Measurements from ENCODE around the gene PRDM7. TPM values are rescaled to one million over a fixed set of nuclear protein-coding genes. Genes with fewer than 3 reads are reported as not detected.

The PRDM7 gene
- total RNA-seq, 1 donor: not detected

DNA sequence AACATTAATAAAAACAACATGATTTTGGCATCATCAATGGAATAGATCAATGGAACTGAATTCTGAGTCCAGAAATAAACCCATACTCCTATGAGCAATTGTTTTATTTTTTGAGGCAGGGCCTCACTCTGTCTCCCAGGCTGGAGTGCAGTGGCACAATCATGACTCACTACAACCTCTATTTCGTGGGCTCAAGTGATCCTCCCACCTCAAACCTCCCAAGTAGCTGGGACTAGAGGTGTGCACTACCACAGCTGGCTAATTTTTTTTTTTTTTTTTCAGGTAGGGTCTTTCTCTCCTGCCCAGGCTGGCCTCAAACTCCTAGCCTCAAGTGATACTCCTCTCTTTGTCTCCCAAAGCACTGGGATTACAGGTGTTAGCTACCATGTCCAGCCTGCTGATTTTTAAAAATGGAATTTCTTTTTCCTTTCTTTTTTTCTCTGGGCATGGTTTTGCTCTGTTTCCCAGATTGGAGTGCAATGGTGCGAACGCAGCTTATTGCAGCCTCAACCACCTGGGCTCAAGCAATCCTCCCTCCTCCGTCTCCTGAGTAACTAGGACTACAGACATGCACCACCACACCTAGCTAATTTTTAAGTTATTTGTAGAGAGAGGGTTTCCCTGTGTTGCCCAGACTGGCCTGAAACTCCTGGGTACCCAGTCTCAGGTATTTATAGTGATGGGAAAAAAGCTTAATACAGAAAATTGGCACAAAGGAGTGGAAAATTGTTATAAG, 7.3 kb upstream of the PRDM7 start:
- DNase-seq (ENCODE audit: insufficient read length, low spot score, missing footprints): no peak
- Histone ChIP-seq H3K4me1 (ENCODE audit: insufficient read depth, low read length) (no peaks in the 10 kb centered on the region), H2AFZ (ENCODE audit: low read length) (no peak overlapping the region), H3K79me2 (ENCODE audit: insufficient read depth, low read length) (no peaks in the 10 kb centered on the region), H3K9me3 (ENCODE audit: low read depth, low read length) (no peaks in the 10 kb centered on the region), H3K36me3 (ENCODE audit: insufficient read depth, low read length) (no peaks in the 10 kb centered on the region), H3K4me3 (ENCODE audit: insufficient read depth, low read length) (no peak overlapping the region), H3K4me2 (ENCODE audit: insufficient read depth, low read length) (no peak overlapping the region), H3K27ac (ENCODE audit: low read depth, low read length) (no peak overlapping the region), H4K20me1 (ENCODE audit: insufficient read depth, low read length) (no peaks in the 10 kb centered on the region), H3K27me3 (ENCODE audit: insufficient read depth, low read length) (no peaks in the 10 kb centered on the region)
- TF ChIP-seq, protein P1, sequence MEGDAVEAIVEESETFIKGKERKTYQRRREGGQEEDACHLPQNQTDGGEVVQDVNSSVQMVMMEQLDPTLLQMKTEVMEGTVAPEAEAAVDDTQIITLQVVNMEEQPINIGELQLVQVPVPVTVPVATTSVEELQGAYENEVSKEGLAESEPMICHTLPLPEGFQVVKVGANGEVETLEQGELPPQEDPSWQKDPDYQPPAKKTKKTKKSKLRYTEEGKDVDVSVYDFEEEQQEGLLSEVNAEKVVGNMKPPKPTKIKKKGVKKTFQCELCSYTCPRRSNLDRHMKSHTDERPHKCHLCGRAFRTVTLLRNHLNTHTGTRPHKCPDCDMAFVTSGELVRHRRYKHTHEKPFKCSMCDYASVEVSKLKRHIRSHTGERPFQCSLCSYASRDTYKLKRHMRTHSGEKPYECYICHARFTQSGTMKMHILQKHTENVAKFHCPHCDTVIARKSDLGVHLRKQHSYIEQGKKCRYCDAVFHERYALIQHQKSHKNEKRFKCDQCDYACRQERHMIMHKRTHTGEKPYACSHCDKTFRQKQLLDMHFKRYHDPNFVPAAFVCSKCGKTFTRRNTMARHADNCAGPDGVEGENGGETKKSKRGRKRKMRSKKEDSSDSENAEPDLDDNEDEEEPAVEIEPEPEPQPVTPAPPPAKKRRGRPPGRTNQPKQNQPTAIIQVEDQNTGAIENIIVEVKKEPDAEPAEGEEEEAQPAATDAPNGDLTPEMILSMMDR (IDR thresholded peaks at IDR 0.05; ENCODE audit: extremely low read depth, low read depth, low read length): no peak

DNA sequence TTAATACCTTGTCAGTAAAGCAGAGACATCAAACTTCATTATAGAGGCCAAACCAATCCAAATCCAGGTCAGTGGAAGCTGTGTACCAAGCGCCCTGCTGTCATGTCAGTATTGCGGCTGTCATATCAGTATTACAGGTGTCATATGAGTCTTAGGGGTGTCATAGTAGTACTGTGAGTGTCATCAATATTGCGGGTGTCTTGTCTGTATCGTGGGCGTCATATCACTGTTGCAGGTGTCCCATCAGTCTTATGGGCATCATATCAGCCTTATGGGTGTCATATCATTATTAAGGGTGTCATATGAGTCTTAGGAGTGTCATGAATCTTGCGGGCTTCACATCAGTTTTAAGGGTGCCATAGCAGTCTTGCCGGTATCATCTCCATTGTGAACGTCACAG, 6.0 kb upstream of the PRDM7 start:
- no peaks in the 10 kb centered on the region for H3K9me3 ChIP-seq (ENCODE audit: low read depth, low read length)
- no peaks in the 10 kb centered on the region for H3K36me3 ChIP-seq (ENCODE audit: insufficient read depth, low read length)

DNA sequence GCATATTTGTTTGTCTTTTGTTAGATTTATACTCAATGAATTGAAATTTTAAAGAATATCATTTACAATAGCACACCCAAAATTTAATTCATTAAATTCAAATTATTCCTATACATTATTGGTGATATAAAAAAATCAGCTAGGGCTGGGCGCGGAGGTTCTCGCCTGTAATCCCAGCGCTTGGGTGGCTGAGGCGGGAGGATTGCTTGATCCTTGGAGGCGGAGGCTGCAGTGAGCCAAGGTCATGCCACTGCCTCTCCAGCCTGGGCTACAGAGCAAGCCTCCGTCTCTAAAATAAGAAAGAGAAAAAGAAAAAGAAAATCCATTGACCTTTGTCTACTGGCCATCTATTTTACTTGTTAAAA, 4.5 kb upstream of the PRDM7 start:
- Histone ChIP-seq H3K9me3 (ENCODE audit: low read depth, low read length) (no peaks in the 10 kb centered on the region), H3K79me2 (ENCODE audit: insufficient read depth, low read length) (no peaks in the 10 kb centered on the region), H3K4me2 (ENCODE audit: insufficient read depth, low read length) (no peak overlapping the region), H4K20me1 (ENCODE audit: insufficient read depth, low read length) (no peaks in the 10 kb centered on the region), H3K4me1 (ENCODE audit: insufficient read depth, low read length) (no peaks in the 10 kb centered on the region), H3K27ac (ENCODE audit: low read depth, low read length) (no peak overlapping the region), H2AFZ (ENCODE audit: low read length) (no peak overlapping the region), H3K4me3 (ENCODE audit: insufficient read depth, low read length) (no peak overlapping the region), H3K36me3 (ENCODE audit: insufficient read depth, low read length) (no peaks in the 10 kb centered on the region), H3K27me3 (ENCODE audit: insufficient read depth, low read length) (peaks cover 4% of the 10 kb centered on the region)
- no peak for DNase-seq (ENCODE audit: insufficient read length, low spot score, missing footprints)
- TF ChIP-seq, protein P1 (IDR thresholded peaks at IDR 0.05; ENCODE audit: extremely low read depth, low read depth, low read length): no peak

More for the DNA sequence above, 6.0 kb upstream of the PRDM7 start:
- no peak for DNase-seq (ENCODE audit: insufficient read length, low spot score, missing footprints)
- Histone ChIP-seq H3K4me3 (ENCODE audit: insufficient read depth, low read length) (no peak overlapping the region), H4K20me1 (ENCODE audit: insufficient read depth, low read length) (no peaks in the 10 kb centered on the region), H3K27me3 (ENCODE audit: insufficient read depth, low read length) (no peaks in the 10 kb centered on the region), H3K27ac (ENCODE audit: low read depth, low read length) (no peak overlapping the region), H2AFZ (ENCODE audit: low read length) (no peak overlapping the region), H3K79me2 (ENCODE audit: insufficient read depth, low read length) (no peaks in the 10 kb centered on the region), H3K4me2 (ENCODE audit: insufficient read depth, low read length) (no peak overlapping the region), H3K4me1 (ENCODE audit: insufficient read depth, low read length) (no peaks in the 10 kb centered on the region)
- TF ChIP-seq, protein P1 (IDR thresholded peaks at IDR 0.05; ENCODE audit: extremely low read depth, low read depth, low read length): no peak

DNA sequence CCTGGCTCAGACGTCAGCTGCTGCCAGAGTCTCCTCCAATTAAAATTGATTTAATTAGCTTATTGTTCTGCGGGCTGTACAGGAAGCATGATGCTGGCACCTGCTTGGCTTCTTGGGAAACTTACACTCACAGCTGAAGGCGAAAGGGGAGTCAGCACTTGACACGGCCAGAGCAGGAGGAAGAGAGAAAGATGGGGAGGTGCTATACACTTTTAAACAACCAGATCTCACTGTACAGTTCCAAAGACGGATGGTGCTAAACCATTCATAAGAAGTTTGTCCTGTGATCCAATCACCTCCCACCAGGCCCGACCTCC, 1.4 kb upstream of the PRDM7 start:
- Histone ChIP-seq H4K20me1 (ENCODE audit: insufficient read depth, low read length) (no peaks in the 10 kb centered on the region), H3K36me3 (ENCODE audit: insufficient read depth, low read length) (no peaks in the 10 kb centered on the region), H3K79me2 (ENCODE audit: insufficient read depth, low read length) (no peaks in the 10 kb centered on the region), H3K4me2 (ENCODE audit: insufficient read depth, low read length) (no peak overlapping the region), H3K4me1 (ENCODE audit: insufficient read depth, low read length) (no peaks in the 10 kb centered on the region), H3K4me3 (ENCODE audit: insufficient read depth, low read length) (no peak overlapping the region), H3K9me3 (ENCODE audit: low read depth, low read length) (no peaks in the 10 kb centered on the region), H2AFZ (ENCODE audit: low read length) (no peak overlapping the region), H3K27me3 (ENCODE audit: insufficient read depth, low read length) (peaks cover 10% of the 10 kb centered on the region), H3K27ac (ENCODE audit: low read depth, low read length) (no peak overlapping the region)
- TF ChIP-seq, protein P1 (IDR thresholded peaks at IDR 0.05; ENCODE audit: extremely low read depth, low read depth, low read length): no peak
- DNase-seq (ENCODE audit: insufficient read length, low spot score, missing footprints): no peak
